22Rv1 (cell line): Measurements from ENCODE around the gene CERKL.

Experiments used
- CTCF ChIP-seq: fragments of 450-650 bp; IDR thresholded peaks from 2 replicates; pipeline ENCODE4 v1.5.1; 2017; ENCODE audit warnings: mild to moderate bottlenecking
- ZFX ChIP-seq: fragments of 450-650 bp; IDR thresholded peaks from 2 replicates; pipeline ENCODE4 v1.6.1; 2017; ENCODE audit warnings: antibody characterized with exemption, borderline replicate concordance

- TF ChIP-seq CTCF = no peak
- no peak for TF ChIP-seq ZFX
Observed at GRCh38 chr2:181680055-181680936, 23.4 kb upstream of the CERKL start, which contains the start of gene NEUROD1.
